B cell (primary cell): ENCODE results near the gene GPR150. TPM values are rescaled to one million over a fixed set of nuclear protein-coding genes. Genes with fewer than 3 reads are reported as not detected.

ENCODE experiments used
- ATAC-seq: fragments of 200-7000 bp; cut with Tn5 transposase; one replicate; pipeline ENCODE4 v1.10.0; 2021; ENCODE audit warnings: low read depth, mild to moderate bottlenecking, moderate number of reproducible peaks, moderate library complexity
- CTCF ChIA-PET: fragments of 350-600 bp; sonication (Branson Sonifier 250); formaldehyde crosslinking; loops from one replicate; lab custom pipeline; 2021; ENCODE audit warnings: antibody characterized with exemption, inconsistent platforms; lab: Charles Lee
- POLR2A ChIA-PET: fragments of 350-600 bp; sonication (Branson Sonifier 250); formaldehyde crosslinking; loops from one replicate; lab custom pipeline; 2021; ENCODE audit warnings: antibody characterized with exemption; lab: Charles Lee
- DNase-seq: peaks from one replicate; pipeline ENCODE4 v3.0.0; 2013
- H2AFZ ChIP-seq: 2 replicates; pipeline ENCODE4 v1.6.1; 2012; ENCODE audit warnings: mild to moderate bottlenecking, low read depth, low read length; ENCODE audit not compliant: insufficient read depth, poor library complexity, severe bottlenecking
- H3K27ac ChIP-seq, 2 donors: 1 replicate in 1 of 2; 2 replicates in 1 of 2; pipeline ENCODE4 v1.5.1; 2012 to 2013; ENCODE audit warnings: low read length in 2 of 2, mild to moderate bottlenecking in 2 of 2, moderate library complexity in 1 of 2
- H3K27me3 ChIP-seq, 4 experiments: fragments of 200-600 bp in 1 of 4; sonication (generic) in 1 of 4; replicated peaks in 1 of 4; 1 replicate in 2 of 4; 2 replicates in 2 of 4; pipeline versions ENCODE4 v1.6.1 to v1.7.0; 2013 to 2016; ENCODE audit warnings: low read length in 3 of 4, mild to moderate bottlenecking in 2 of 4, mixed read lengths in 1 of 4, moderate library complexity in 1 of 4; ENCODE audit not compliant: insufficient read depth in 4 of 4, control insufficient read depth in 3 of 4; ENCODE audit errors: control extremely low read depth in 1 of 4
- H3K36me3 ChIP-seq, 2 experiments: replicated peaks in 1 of 2; 1 replicate in 1 of 2; 2 replicates in 1 of 2; pipeline versions ENCODE4 v1.6.1 to v1.7.1; 2013; ENCODE audit warnings: low read length in 1 of 2; ENCODE audit not compliant: insufficient read depth in 2 of 2, control insufficient read depth in 1 of 2; ENCODE audit errors: control extremely low read depth in 1 of 2, extremely low read depth in 1 of 2
- H3K4me1 ChIP-seq, 2 donors: fragments of 200-600 bp in 1 of 2; sonication (generic) in 1 of 2; 1 replicate in 1 of 2; 2 replicates in 1 of 2; pipeline versions ENCODE4 v1.5.1 to v1.6.1; 2013 to 2017; ENCODE audit warnings: low read length in 2 of 2; ENCODE audit not compliant: control insufficient read depth in 2 of 2, insufficient read depth in 2 of 2
- H3K4me2 ChIP-seq: replicated peaks from 2 replicates; pipeline ENCODE3; 2012; ENCODE audit warnings: mild to moderate bottlenecking, low read depth, low read length; ENCODE audit not compliant: poor library complexity, severe bottlenecking
- H3K4me3 ChIP-seq, 5 experiments: fragments of 200-600 bp in 1 of 5; sonication (generic) in 1 of 5; 1 replicate in 3 of 5; 2 replicates in 2 of 5; pipeline versions ENCODE4 v1.5.1 to v1.7.0; 2011 to 2016; ENCODE audit warnings: low read length in 4 of 5, mild to moderate bottlenecking in 4 of 5, low read depth in 2 of 5, control low read depth in 1 of 5, moderate library complexity in 1 of 5; ENCODE audit not compliant: insufficient read depth in 1 of 5; ENCODE audit errors: control extremely low read depth in 1 of 5, extremely low read depth in 1 of 5
- H3K79me2 ChIP-seq: fragments of 200-600 bp; sonication (generic); one replicate; pipeline ENCODE4 v1.6.0; 2016; ENCODE audit warnings: low read length; ENCODE audit not compliant: control insufficient read depth, insufficient read depth
- H3K9ac ChIP-seq: fragments of 200-600 bp; sonication (generic); 2 replicates; pipeline ENCODE4 v1.6.1; 2017; ENCODE audit warnings: mild to moderate bottlenecking, low read length, moderate library complexity
- H3K9me3 ChIP-seq, 3 donors: one replicate each; pipeline versions ENCODE4 v1.6.1 to v1.7.1; 2013; ENCODE audit warnings: low read length in 2 of 3; ENCODE audit not compliant: control insufficient read depth in 2 of 3, insufficient read depth in 1 of 3; ENCODE audit errors: control extremely low read depth in 1 of 3
- H4K20me1 ChIP-seq: 2 replicates; pipeline ENCODE4 v1.6.0; 2012; ENCODE audit warnings: mild to moderate bottlenecking, low read length; ENCODE audit not compliant: insufficient read depth, control insufficient read depth, poor library complexity, severe bottlenecking
- H3K27ac Mint-ChIP-seq: one replicate; pipeline ENCODE4 v1.8.0; 2021; ENCODE audit warnings: mixed read lengths
- H3K27me3 Mint-ChIP-seq: one replicate; pipeline ENCODE4 v1.8.0; 2021; ENCODE audit warnings: mixed read lengths
- H3K4me1 Mint-ChIP-seq: one replicate; pipeline ENCODE4 v1.8.0; 2021; ENCODE audit warnings: mixed read lengths
- H3K4me3 Mint-ChIP-seq: one replicate; pipeline ENCODE4 v1.8.0; 2021; ENCODE audit warnings: mixed read lengths
- H3K9me3 Mint-ChIP-seq: one replicate; pipeline ENCODE4 v1.8.0; 2022; ENCODE audit warnings: mixed read lengths; ENCODE audit not compliant: insufficient read depth
- CTCF ChIP-seq: fragments of 200-600 bp; IDR thresholded peaks from one replicate; pipeline ENCODE4 v1.8.0; 2022; ENCODE audit warnings: antibody characterized with exemption, mild to moderate bottlenecking
- EZH2 ChIP-seq: IDR thresholded peaks from 2 replicates; pipeline ENCODE4 v1.6.1; 2012; ENCODE audit warnings: borderline replicate concordance, low read depth, mild to moderate bottlenecking, moderate library complexity, low read length; ENCODE audit not compliant: insufficient read depth, poor library complexity, severe bottlenecking
- intact Hi-C: fragments of 100-400 bp; cut with micrococcal nuclease; formaldehyde crosslinking; loops from one replicate; pipeline ENCODE4 v1.10.0; 2022
- polyA plus RNA-seq: library from polyadenylated mRNA; depleted of rRNA; stranded (reverse); fragments of >200 nt; gene quantifications from 2 replicates; pipeline ENCODE4 v1.2.3, GENCODE V29; 2012
- total RNA-seq, 2 donors: library from RNA; stranded (reverse); fragments of 120-200 nt in 1 of 2; gene quantifications; 1 replicate in 1 of 2; 2 replicates in 1 of 2; pipeline versions ENCODE4 v1.2.3 to v1.2.4, GENCODE V29; 2013 to 2022

The GPR150 gene
- total and polyA plus RNA-seq, 2 donors (not counting 1 experiment from before 2014, with no cell fraction given), result 0.27 to 0.86 TPM

- CTCF ChIA-PET, result no interaction called here
- no peak overlapping the region for H3K4me3 Mint-ChIP-seq
Measured at GRCh38 chr5:95649842-95650620, 30.1 kb downstream of the GPR150 start.

More at GRCh38 chr5:95649842-95650620, 30.1 kb downstream of the GPR150 start:
- no peak overlapping the region for H3K9ac ChIP-seq
- DNase-seq (no peak), ATAC-seq (no peak)
- no peak overlapping the region for H3K4me3 ChIP-seq
- no peak overlapping the region for H3K27ac ChIP-seq
- peaks cover 0 to 6% (median 0%) of the 10 kb centered on the region in 3 donors for H3K9me3 ChIP-seq
- no peaks in the 10 kb centered on the region for H3K9me3 Mint-ChIP-seq
- no peaks in the 10 kb centered on the region for H3K27me3 Mint-ChIP-seq
- H3K4me1 ChIP-seq, result peaks cover 6 to 13% of the 10 kb centered on the region in 2 donors
- no peak overlapping the region for H3K4me2 ChIP-seq
- POLR2A ChIA-PET, result no interaction called here
- no peak overlapping the region for H2AFZ ChIP-seq
- peaks cover 0 to 8% of the 10 kb centered on the region in 2 experiments for H3K36me3 ChIP-seq
- no peaks in the 10 kb centered on the region for H3K79me2 ChIP-seq
- H3K27ac Mint-ChIP-seq, result no peak overlapping the region
- no peak for TF ChIP-seq EZH2
- TF ChIP-seq CTCF, result no peak
- H4K20me1 ChIP-seq, result no peaks in the 10 kb centered on the region
- H3K4me1 Mint-ChIP-seq, result peaks cover 12% of the 10 kb centered on the region
- intact Hi-C loops, result loop anchor here (10.0 kb wide), 1 partner anchor 1535 kb away; the partner anchor contains the start of gene RIOK2
- H3K27me3 ChIP-seq, result no peaks in the 10 kb centered on the region
